ENCODE data around the gene PIGC. TPM values are rescaled to one million over a fixed set of nuclear protein-coding genes. Genes with fewer than 3 reads are reported as not detected.

PIGC gene
- total and polyA plus RNA-seq, 5 donors from 2014 or later = 22.6 to 132 (median 124) TPM

- Histone ChIP-seq H3K27ac (ENCODE audit: insufficient read depth, low read length, poor library complexity, severe bottlenecking) (no peak overlapping the region), H3K36me3 (ENCODE audit: control insufficient read depth, insufficient read depth, low read length) (no peaks in the 10 kb centered on the region), H3K4me1 (ENCODE audit: control insufficient read depth, insufficient read depth, low read length, poor library complexity, severe bottlenecking) (no peaks in the 10 kb centered on the region), H3K27me3 (ENCODE audit: control insufficient read depth, insufficient read depth, low read length) (peaks cover 18% of the 10 kb centered on the region), H3K4me3 (ENCODE audit: low read depth, low read length) (no peak overlapping the region), H3K9me3 (ENCODE audit: control insufficient read depth in 2 of 2, low read length in 2 of 2) (no peaks in the 10 kb centered on the region)
- DNase-seq (no peak), ATAC-seq (ENCODE audit: low read depth in 2 of 2) (no peak)
- no peak overlapping the region for H3K4me3 Mint-ChIP-seq
- no peaks in the 10 kb centered on the region for H3K36me3 Mint-ChIP-seq
- peaks cover 0 to 2% (median 0%) of the 10 kb centered on the region in 7 donors for H3K9me3 Mint-ChIP-seq
- no peak overlapping the region for H3K27ac Mint-ChIP-seq
- peaks cover 0 to 10% (median 2%) of the 10 kb centered on the region in 4 donors for H3K4me1 Mint-ChIP-seq
- H3K27me3 Mint-ChIP-seq = peaks cover 66% of the 10 kb centered on the region
Measured at GRCh38 chr1:172484252-172484651, 40.4 kb upstream of the PIGC start.

GRCh38 chr1:172483448-172483847 is 39.6 kb upstream of the PIGC start:
- no peak overlapping the region for H3K4me3 ChIP-seq (ENCODE audit: low read depth, low read length)
- H3K4me1 Mint-ChIP-seq = peaks cover 0 to 10% (median 2%) of the 10 kb centered on the region in 4 donors
- H3K27ac ChIP-seq (ENCODE audit: insufficient read depth, low read length, poor library complexity, severe bottlenecking) = no peak overlapping the region
- peaks cover 14% of the 10 kb centered on the region for H3K27me3 ChIP-seq (ENCODE audit: control insufficient read depth, insufficient read depth, low read length)
- H3K9me3 ChIP-seq (ENCODE audit: control insufficient read depth in 2 of 2, low read length in 2 of 2) = no peaks in the 10 kb centered on the region
- H3K9me3 Mint-ChIP-seq = peaks cover 0 to 2% (median 0%) of the 10 kb centered on the region in 7 donors
- DNase-seq = no peak
- no peaks in the 10 kb centered on the region for H3K36me3 ChIP-seq (ENCODE audit: control insufficient read depth, insufficient read depth, low read length)
- no peaks in the 10 kb centered on the region for H3K4me1 ChIP-seq (ENCODE audit: control insufficient read depth, insufficient read depth, low read length, poor library complexity, severe bottlenecking)
- no peak overlapping the region for H3K4me3 Mint-ChIP-seq
- no peaks in the 10 kb centered on the region for H3K36me3 Mint-ChIP-seq
- ATAC-seq (ENCODE audit: low read depth in 2 of 2) = no peak
- H3K27me3 Mint-ChIP-seq = peaks cover 65% of the 10 kb centered on the region
- H3K27ac Mint-ChIP-seq = no peak overlapping the region

- ATAC-seq (ENCODE audit: low read depth in 2 of 2) = no peak
- Mint-ChIP-seq H3K9me3 (peaks cover 0 to 2% (median 0%) of the 10 kb centered on the region in 7 donors), H3K27ac (no peak overlapping the region), H3K27me3 (peaks cover 62% of the 10 kb centered on the region), H3K36me3 (no peaks in the 10 kb centered on the region), H3K4me1 (peaks cover 0 to 7% (median 2%) of the 10 kb centered on the region in 4 donors), H3K4me3 (no peak overlapping the region)
- Histone ChIP-seq H3K9me3 (ENCODE audit: control insufficient read depth in 2 of 2, low read length in 2 of 2) (no peaks in the 10 kb centered on the region), H3K4me3 (ENCODE audit: low read depth, low read length) (no peak overlapping the region), H3K36me3 (ENCODE audit: control insufficient read depth, insufficient read depth, low read length) (no peaks in the 10 kb centered on the region), H3K4me1 (ENCODE audit: control insufficient read depth, insufficient read depth, low read length, poor library complexity, severe bottlenecking) (no peaks in the 10 kb centered on the region), H3K27me3 (ENCODE audit: control insufficient read depth, insufficient read depth, low read length) (peaks cover 12% of the 10 kb centered on the region), H3K27ac (ENCODE audit: insufficient read depth, low read length, poor library complexity, severe bottlenecking) (no peak overlapping the region)
- no peak for DNase-seq
Measured at GRCh38 chr1:172482044-172482443, 38.2 kb upstream of the PIGC start.

GRCh38 chr1:172480431-172480830 is 36.6 kb upstream of the PIGC start:
- Mint-ChIP-seq H3K4me3 (no peak overlapping the region), H3K36me3 (no peaks in the 10 kb centered on the region), H3K27ac (no peak overlapping the region), H3K27me3 (peaks cover 50% of the 10 kb centered on the region), H3K4me1 (peaks cover 0 to 7% (median 2%) of the 10 kb centered on the region in 4 donors), H3K9me3 (peaks cover 0 to 2% (median 0%) of the 10 kb centered on the region in 7 donors)
- no peaks in the 10 kb centered on the region for H3K9me3 ChIP-seq (ENCODE audit: control insufficient read depth in 2 of 2, low read length in 2 of 2)
- no peak for ATAC-seq (ENCODE audit: low read depth in 2 of 2)
- no peak overlapping the region for H3K4me3 ChIP-seq (ENCODE audit: low read depth, low read length)
- no peaks in the 10 kb centered on the region for H3K36me3 ChIP-seq (ENCODE audit: control insufficient read depth, insufficient read depth, low read length)
- H3K4me1 ChIP-seq (ENCODE audit: control insufficient read depth, insufficient read depth, low read length, poor library complexity, severe bottlenecking) = no peaks in the 10 kb centered on the region
- no peak overlapping the region for H3K27ac ChIP-seq (ENCODE audit: insufficient read depth, low read length, poor library complexity, severe bottlenecking)
- H3K27me3 ChIP-seq (ENCODE audit: control insufficient read depth, insufficient read depth, low read length) = peaks cover 9% of the 10 kb centered on the region
- peak in 1 of 3 donors; percentile 58 for DNase-seq

- H3K4me3 Mint-ChIP-seq = no peak overlapping the region
- Histone ChIP-seq H3K4me1 (ENCODE audit: control insufficient read depth, insufficient read depth, low read length, poor library complexity, severe bottlenecking) (no peaks in the 10 kb centered on the region), H3K27me3 (ENCODE audit: control insufficient read depth, insufficient read depth, low read length) (peaks cover 2% of the 10 kb centered on the region), H3K9me3 (ENCODE audit: control insufficient read depth in 2 of 2, low read length in 2 of 2) (no peaks in the 10 kb centered on the region), H3K4me3 (ENCODE audit: low read depth, low read length) (no peak overlapping the region), H3K27ac (ENCODE audit: insufficient read depth, low read length, poor library complexity, severe bottlenecking) (no peak overlapping the region), H3K36me3 (ENCODE audit: control insufficient read depth, insufficient read depth, low read length) (no peaks in the 10 kb centered on the region)
- H3K36me3 Mint-ChIP-seq = no peaks in the 10 kb centered on the region
- peaks cover 54% of the 10 kb centered on the region for H3K27me3 Mint-ChIP-seq
- H3K9me3 Mint-ChIP-seq = peaks cover 0 to 2% (median 0%) of the 10 kb centered on the region in 7 donors
- ATAC-seq (ENCODE audit: low read depth in 2 of 2) (no peak), DNase-seq (no peak)
- H3K4me1 Mint-ChIP-seq = peaks cover 0 to 5% (median 2%) of the 10 kb centered on the region in 4 donors
- H3K27ac Mint-ChIP-seq = no peak overlapping the region
Measured at GRCh38 chr1:172478485-172478884, 34.6 kb upstream of the PIGC start.

GRCh38 chr1:172477741-172478140 is 33.9 kb upstream of the PIGC start:
- Mint-ChIP-seq H3K27me3 (peaks cover 53% of the 10 kb centered on the region), H3K4me1 (peaks cover 0 to 5% (median 2%) of the 10 kb centered on the region in 4 donors), H3K36me3 (no peaks in the 10 kb centered on the region), H3K4me3 (no peak overlapping the region), H3K27ac (no peak overlapping the region), H3K9me3 (peaks cover 0 to 2% (median 0%) of the 10 kb centered on the region in 7 donors)
- ATAC-seq (ENCODE audit: low read depth in 2 of 2) (no peak), DNase-seq (no peak)
- Histone ChIP-seq H3K4me1 (ENCODE audit: control insufficient read depth, insufficient read depth, low read length, poor library complexity, severe bottlenecking) (no peaks in the 10 kb centered on the region), H3K27ac (ENCODE audit: insufficient read depth, low read length, poor library complexity, severe bottlenecking) (no peak overlapping the region), H3K27me3 (ENCODE audit: control insufficient read depth, insufficient read depth, low read length) (peaks cover 7% of the 10 kb centered on the region), H3K4me3 (ENCODE audit: low read depth, low read length) (no peak overlapping the region), H3K9me3 (ENCODE audit: control insufficient read depth in 2 of 2, low read length in 2 of 2) (no peaks in the 10 kb centered on the region), H3K36me3 (ENCODE audit: control insufficient read depth, insufficient read depth, low read length) (no peaks in the 10 kb centered on the region)

- H3K4me1 Mint-ChIP-seq = peaks cover 0 to 5% (median 2%) of the 10 kb centered on the region in 4 donors
Measured at GRCh38 chr1:172477216-172477615, 33.3 kb upstream of the PIGC start.

GRCh38 chr1:172476218-172476811 is 32.4 kb upstream of the PIGC start:
- Histone ChIP-seq H3K4me3 (ENCODE audit: low read depth, low read length) (no peak overlapping the region), H3K27me3 (ENCODE audit: control insufficient read depth, insufficient read depth, low read length) (peaks cover 9% of the 10 kb centered on the region), H3K27ac (ENCODE audit: insufficient read depth, low read length, poor library complexity, severe bottlenecking) (no peak overlapping the region), H3K9me3 (ENCODE audit: control insufficient read depth in 2 of 2, low read length in 2 of 2) (no peaks in the 10 kb centered on the region), H3K4me1 (ENCODE audit: control insufficient read depth, insufficient read depth, low read length, poor library complexity, severe bottlenecking) (no peaks in the 10 kb centered on the region), H3K36me3 (ENCODE audit: control insufficient read depth, insufficient read depth, low read length) (no peaks in the 10 kb centered on the region)
- Mint-ChIP-seq H3K27ac (no peak overlapping the region), H3K4me1 (peaks cover 0 to 5% (median 2%) of the 10 kb centered on the region in 4 donors), H3K9me3 (peaks cover 0 to 2% (median 0%) of the 10 kb centered on the region in 7 donors), H3K36me3 (no peaks in the 10 kb centered on the region), H3K4me3 (no peak overlapping the region), H3K27me3 (peaks cover 60% of the 10 kb centered on the region)
- no peak for ATAC-seq (ENCODE audit: low read depth in 2 of 2)
- no peak for DNase-seq

More at GRCh38 chr1:172477216-172477615, 33.3 kb upstream of the PIGC start:
- H3K4me3 Mint-ChIP-seq = no peak overlapping the region
- Histone ChIP-seq H3K27me3 (ENCODE audit: control insufficient read depth, insufficient read depth, low read length) (peaks cover 9% of the 10 kb centered on the region), H3K4me3 (ENCODE audit: low read depth, low read length) (no peak overlapping the region), H3K9me3 (ENCODE audit: control insufficient read depth in 2 of 2, low read length in 2 of 2) (no peaks in the 10 kb centered on the region), H3K36me3 (ENCODE audit: control insufficient read depth, insufficient read depth, low read length) (no peaks in the 10 kb centered on the region), H3K27ac (ENCODE audit: insufficient read depth, low read length, poor library complexity, severe bottlenecking) (no peak overlapping the region), H3K4me1 (ENCODE audit: control insufficient read depth, insufficient read depth, low read length, poor library complexity, severe bottlenecking) (no peaks in the 10 kb centered on the region)
- no peak overlapping the region for H3K27ac Mint-ChIP-seq
- ATAC-seq (ENCODE audit: low read depth in 2 of 2) = no peak
- no peak for DNase-seq
- H3K9me3 Mint-ChIP-seq = peaks cover 0 to 2% (median 0%) of the 10 kb centered on the region in 7 donors
- no peaks in the 10 kb centered on the region for H3K36me3 Mint-ChIP-seq
- peaks cover 56% of the 10 kb centered on the region for H3K27me3 Mint-ChIP-seq

Measured in CD4-positive, CD25-positive, alpha-beta regulatory T cell (primary cell).